T-helper 2 cell (primary cell): Measurements from ENCODE around the gene DDX59.

Experiments used
- DNase-seq, 5 experiments: peaks; one replicate each; pipeline versions ENCODE4 v3.0.0 to v3.0.0-alpha.2; 2012 to 2022

Gene DDX59

DNA sequence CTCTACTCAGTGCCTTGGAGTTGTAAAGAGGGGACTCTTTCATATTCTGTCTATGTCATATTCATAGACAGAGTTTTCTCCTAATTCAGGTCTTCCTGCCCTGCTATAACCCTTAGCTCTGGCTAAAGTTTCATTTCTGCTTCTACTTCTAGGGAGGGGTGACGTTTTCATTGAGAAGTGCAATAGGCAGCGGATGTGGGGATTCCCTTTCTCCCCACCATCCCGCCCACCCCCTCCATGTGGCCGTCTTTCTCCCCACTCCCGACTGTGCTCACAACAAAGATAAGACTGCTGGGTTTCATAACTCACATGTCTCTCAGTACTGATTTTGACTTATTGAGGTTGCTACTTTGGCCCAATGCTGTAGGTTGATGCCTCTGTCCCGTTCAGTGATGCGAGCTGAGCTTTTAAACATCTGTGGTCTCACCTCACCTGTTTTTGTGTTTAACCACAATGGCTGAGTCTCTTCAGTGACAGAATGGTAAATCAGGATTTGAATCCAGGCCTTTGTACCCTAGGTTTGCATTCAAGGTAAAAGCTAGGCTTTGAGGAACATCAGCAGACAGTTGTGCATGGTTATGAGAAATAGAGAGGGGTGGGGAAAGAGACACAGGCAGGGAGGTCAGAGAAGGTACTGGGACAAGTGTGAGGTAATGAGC, 41.4 kb downstream of the DDX59 start:
- peak in 4 of 5 experiments; percentile 10 to 67 (median 40) for DNase-seq

DNA sequence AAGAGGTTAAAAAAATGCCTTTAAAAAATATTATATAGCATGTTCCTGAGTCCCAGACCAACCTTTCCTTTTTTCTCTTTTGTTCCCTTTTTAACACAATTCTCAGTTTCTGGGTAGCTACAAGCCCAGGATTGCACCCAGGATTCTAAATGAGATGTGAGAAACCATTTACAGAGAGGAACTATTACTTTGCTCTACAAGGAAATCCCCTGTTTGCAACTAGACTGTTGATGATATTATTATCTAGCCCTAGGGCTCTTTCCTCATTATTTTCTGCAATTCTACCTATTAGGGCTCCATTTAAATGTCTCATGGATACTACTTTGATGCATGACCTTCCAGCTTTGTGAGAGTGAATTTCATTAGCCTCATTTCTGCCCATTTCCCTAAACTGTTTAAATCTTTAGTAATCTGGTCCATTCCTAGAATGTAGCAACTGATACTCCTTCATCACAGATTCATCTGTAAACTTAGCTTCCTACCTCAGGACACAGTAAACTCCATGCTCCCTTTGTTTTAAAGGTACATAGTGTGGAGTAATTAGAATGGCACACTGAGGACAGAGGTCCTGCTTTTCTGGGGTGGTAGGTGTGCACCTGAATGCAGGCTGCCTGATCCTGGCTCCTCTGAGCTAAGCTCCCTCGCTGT, 42.0 kb downstream of the DDX59 start:
- DNase-seq: no peak

DNA sequence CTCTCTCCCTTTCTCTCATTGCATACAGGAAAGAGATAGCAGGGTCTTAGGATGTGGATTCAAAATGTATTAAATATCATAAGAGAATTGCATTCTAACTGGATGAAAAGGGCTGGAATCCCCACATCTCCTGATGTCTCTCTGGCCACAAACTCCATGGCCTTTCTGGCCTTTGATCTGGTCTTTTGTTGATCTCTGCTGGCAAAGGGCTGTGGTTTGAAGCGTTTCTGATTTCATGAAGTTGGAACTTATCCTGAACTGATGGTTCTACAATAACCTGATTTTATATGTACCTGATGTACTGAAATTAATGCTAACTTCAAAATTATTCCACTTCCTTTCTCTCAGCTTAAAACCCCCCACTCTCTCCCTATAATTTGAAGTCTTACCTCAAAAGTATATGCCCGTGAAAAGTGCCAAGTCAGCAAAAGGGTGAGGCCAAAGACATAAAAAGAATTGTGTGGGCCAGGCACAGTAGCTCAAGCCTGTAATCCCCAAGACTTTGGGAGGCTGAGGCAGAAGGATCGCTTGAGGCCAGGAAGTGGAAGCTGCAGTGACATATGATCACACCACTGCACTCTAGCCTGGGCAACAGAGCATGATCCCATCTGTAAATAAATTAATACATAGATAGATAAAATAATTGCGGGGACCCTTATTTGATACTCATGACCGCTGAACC, 42.7 kb downstream of the DDX59 start:
- no peak for DNase-seq

DNA sequence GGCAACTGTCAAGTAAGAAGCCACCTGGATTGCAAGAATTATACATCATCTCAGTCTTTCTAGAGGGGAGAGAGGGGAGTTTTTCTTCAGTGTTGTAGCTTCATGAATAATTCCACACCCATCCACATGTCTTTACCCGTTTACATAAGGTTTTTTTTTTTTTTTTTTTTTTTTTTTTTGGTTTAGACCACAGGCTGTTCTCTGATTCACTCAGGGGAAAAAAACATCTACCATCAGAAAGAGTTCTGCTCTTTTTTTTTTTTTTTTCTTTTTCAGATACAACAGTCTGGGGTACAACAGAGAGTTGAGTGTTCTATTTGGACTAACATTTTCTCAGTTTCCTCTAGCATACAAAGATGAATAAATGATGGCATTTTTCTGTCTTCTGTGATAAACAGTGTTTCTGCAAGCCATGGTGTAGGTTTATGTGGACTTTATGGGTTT, 44.3 kb downstream of the DDX59 start:
- DNase-seq: peak in 1 of 5 experiments; percentile 80

DNA sequence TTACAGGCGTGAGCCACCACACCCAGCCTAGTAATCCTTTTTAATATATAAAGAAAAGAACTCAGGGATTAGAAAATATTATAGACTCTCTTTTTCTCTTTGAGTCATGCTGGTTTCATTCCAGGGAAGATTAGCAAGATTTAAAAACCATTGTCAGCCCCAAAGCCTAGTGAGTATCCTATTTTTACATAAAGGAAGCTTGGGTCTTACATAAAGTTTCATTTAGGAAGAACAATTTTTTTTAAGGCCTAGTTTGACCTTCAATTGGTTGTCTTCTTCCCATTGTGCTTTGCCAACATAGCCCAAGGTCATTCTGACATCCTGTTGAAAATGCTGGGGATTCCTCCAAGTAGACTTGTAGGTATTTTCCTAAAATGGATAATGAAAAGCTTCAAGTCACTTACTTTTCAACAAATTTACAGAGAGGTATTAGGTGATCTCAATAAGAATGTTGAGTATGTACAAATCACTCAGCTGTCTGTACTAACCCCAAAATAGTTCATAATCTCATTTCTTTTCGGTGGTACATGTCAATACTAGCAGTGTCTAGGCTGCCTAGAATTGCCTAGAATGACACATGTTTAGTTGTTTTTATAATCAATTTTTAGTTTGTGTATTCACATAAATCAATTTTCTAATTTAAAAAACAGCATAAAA, 44.9 kb downstream of the DDX59 start:
- no peak for DNase-seq

DNA sequence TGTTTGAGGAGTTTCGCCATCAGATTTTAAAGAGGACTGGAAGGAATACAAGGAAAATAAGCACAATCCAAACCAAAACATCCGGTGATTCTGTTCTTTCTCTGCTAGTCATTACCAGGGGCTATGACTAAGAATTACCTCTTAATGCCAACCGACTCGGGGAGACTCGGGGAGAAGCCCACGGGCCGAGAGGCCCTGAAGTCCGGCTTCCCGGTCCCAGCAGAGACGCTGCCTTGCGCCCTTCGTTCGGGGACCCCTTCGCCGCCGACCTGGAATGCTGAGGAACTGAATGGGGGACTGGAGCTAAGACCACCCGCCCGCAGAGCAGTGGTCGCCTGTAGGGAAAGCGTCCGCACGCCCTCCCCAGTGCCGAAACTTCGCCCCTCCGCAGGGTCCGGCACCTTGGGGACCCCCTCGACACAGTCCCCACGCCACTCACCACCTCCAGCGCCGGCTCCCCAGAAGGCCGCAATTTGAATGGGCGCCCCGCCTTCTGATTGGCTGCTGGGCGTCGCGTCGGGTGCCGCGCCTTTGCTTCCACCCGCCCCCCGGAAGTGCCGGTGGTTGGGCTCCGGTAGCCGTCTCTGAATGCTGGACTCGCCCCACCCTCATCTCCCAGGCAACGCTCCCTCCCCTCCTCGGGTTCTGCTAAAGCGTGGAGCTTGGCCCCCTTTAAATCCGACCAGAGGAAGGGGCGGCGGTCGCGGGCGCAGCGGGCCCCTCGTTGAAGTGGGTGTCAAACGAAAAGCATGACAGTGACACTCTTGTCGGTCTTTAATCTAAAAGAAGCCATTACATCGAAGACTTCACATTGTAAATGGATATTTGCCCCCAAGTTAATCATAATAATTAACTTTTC, 49.2 kb downstream of the DDX59 start, which contains the start of gene KIF14:
KIF14 (minus strand) TSS at position 479 of the 859 bp plus-strand sequence. CDS start 2,028 bp downstream, outside the sequence.
- DNase-seq: peak; percentile 86 to 96 (median 90)

DNA sequence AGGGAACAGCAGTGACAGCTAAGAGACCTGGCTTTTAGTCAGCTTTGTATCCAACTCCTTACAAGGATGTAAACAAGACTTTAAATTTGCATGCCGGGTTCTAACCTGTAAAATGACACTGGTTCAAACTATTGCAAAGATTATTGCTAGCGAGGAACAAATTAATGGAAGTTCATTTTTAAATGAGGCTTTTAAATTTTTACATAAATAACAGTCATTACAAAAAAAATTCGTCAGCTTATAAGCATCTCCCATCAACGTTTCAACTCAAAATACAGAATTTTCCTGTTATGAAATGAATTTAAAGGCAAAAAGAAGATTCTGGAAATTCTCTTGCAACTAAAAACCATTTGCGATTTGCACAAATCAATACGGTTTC, 49.8 kb downstream of the DDX59 start:
- DNase-seq: no peak

DNA sequence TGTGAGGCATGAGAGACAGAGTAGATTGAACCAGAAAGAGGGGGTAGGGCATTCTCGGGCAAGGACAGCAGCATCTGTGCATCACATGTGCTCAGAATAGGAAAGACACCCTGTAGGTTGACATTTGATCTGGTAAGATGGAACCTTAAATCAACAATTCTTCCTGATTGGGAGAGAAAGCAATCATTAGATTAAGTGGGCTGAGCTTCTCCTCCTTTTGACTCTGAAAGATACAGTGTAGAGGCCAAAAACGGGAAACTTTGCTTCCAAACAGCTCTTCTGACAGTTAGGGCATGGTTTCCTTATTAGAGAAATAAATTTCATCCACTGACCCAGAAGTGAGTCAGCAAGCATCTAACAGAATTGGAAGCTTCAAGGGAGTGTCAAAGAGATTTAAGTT, 58.9 kb downstream of the DDX59 start:
- no peak for DNase-seq

DNA sequence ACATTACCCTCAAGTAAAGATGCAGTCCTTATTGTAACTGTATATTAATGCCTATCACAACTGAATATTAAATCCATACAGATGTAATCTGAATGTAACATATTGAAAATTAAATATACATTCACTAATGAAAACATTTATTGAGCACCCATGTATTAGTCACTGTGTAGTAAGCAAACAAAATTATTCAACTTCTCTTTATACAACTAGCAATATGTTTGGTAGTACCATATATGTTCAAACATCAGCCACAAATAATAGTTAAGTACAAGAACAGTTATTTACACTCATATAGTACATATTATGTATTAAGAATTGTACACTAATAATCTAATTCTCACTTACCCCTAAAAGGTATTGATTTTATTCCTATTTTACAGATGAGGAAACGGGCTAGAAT, 67.1 kb downstream of the DDX59 start:
- no peak for DNase-seq
